Esophagus squamous epithelium (tissue), 4 donors: ENCODE measurements around the gene EMCN.

ENCODE experiments used
- CTCF ChIP-seq, 6 experiments: fragments of 450-650 bp in 4 of 6; fragments of 200-600 bp in 2 of 6; sonication (generic) in 2 of 6; IDR thresholded peaks; one replicate each; pipeline ENCODE4 v1.5.1; 2016 to 2019; ENCODE audit warnings: antibody characterized with exemption in 6 of 6, mild to moderate bottlenecking in 4 of 6, moderate library complexity in 4 of 6
- POLR2A ChIP-seq, 4 donors: fragments of 450-650 bp; IDR thresholded peaks; one replicate each; pipeline ENCODE4 v1.6.1; 2017; ENCODE audit warnings: antibody characterized with exemption in 4 of 4, mild to moderate bottlenecking in 4 of 4, moderate library complexity in 3 of 4

GRCh38 chr4:100479971-100480370 is 37.9 kb downstream of the EMCN start:
- TF ChIP-seq POLR2A (IDR thresholded peaks at IDR 0.05) (no peak), CTCF (IDR thresholded peaks at IDR 0.05) (no peak)
